Esophagus mucosa (tissue), 1 donor: ENCODE data around the gene STAT2. TPM values are rescaled to one million over a fixed set of nuclear protein-coding genes. Genes with fewer than 3 reads are reported as not detected.
"Not testable (repeated sequence)": the region's sequence is repeated elsewhere in the genome, so short reads cannot be mapped to it uniquely, and the experiment has no call there.

Source experiments
- ATAC-seq: fragments of 200-7000 bp; cut with Tn5 transposase; one replicate; pipeline ENCODE4 v1.9.1; 2020
- total RNA-seq: library from RNA; stranded (reverse); gene quantifications from one replicate; pipeline ENCODE4 v1.2.4, GENCODE V29; 2023
- donor health status: DM: yes; HTN: yes; CAD: no.

The STAT2 gene
- total RNA-seq, 1 donor from 2014 or later: 54.5 TPM

GRCh38 chr12:56361487-56362129 is 1.7 kb upstream of the STAT2 start:
- no peak for ATAC-seq

- ATAC-seq: no peak
Observed at GRCh38 chr12:56358836-56359532, 923 bp downstream of the STAT2 start.

- ATAC-seq: no peak
Observed at GRCh38 chr12:56351325-56351724, 8.6 kb downstream of the STAT2 start.

- ATAC-seq: no peak
Observed at GRCh38 chr12:56350662-56351061, 9.2 kb downstream of the STAT2 start.

- no peak for ATAC-seq
Observed at GRCh38 chr12:56348776-56349175, 11.1 kb downstream of the STAT2 start.

GRCh38 chr12:56347255-56347654 is 12.7 kb downstream of the STAT2 start:
- not testable (repeated sequence) for ATAC-seq

GRCh38 chr12:56346675-56347074 is 13.2 kb downstream of the STAT2 start:
- no peak for ATAC-seq

GRCh38 chr12:56342290-56342689 is 17.6 kb downstream of the STAT2 start:
- ATAC-seq: not testable (repeated sequence)

- no peak for ATAC-seq
Observed at GRCh38 chr12:56341616-56342015, 18.3 kb downstream of the STAT2 start.

GRCh38 chr12:56339158-56339422 is 20.8 kb downstream of the STAT2 start:
- no peak for ATAC-seq

- ATAC-seq: peak; percentile 42
Observed at GRCh38 chr12:56338308-56339157, 21.4 kb downstream of the STAT2 start, which contains the start of gene IL23A. TSS of gene IL23A (plus strand) at chr12:56338884. CDS start at chr12:56339045, 161 bp downstream.

- ATAC-seq: no peak
Observed at GRCh38 chr12:56337753-56338251, 22.1 kb downstream of the STAT2 start.

- peak; percentile 55 for ATAC-seq
Observed at GRCh38 chr12:56336361-56337167, 23.3 kb downstream of the STAT2 start.

- not testable (repeated sequence) for ATAC-seq
Observed at GRCh38 chr12:56335527-56335926, 24.4 kb downstream of the STAT2 start.

GRCh38 chr12:56334490-56334793 is 25.5 kb downstream of the STAT2 start:
- ATAC-seq: no peak

GRCh38 chr12:56333679-56334489 is 26.0 kb downstream of the STAT2 start, which contains the start of gene PAN2:
TSS of gene PAN2 (minus strand) at chr12:56334000. CDS start at chr12:56333094, 906 bp downstream.
- ATAC-seq: peak; percentile 97

- peak; percentile 25 for ATAC-seq
Observed at GRCh38 chr12:56333197-56333678, 26.7 kb downstream of the STAT2 start.

GRCh38 chr12:56332512-56333196 is 27.3 kb downstream of the STAT2 start:
- ATAC-seq: no peak

- ATAC-seq: no peak
Observed at GRCh38 chr12:56330936-56331490, 28.9 kb downstream of the STAT2 start.

- ATAC-seq: no peak
Observed at GRCh38 chr12:56326533-56326932, 33.4 kb downstream of the STAT2 start.
